Endodermal cell (in vitro differentiated cells): Measurements from ENCODE around the gene NDFIP1. TPM values are rescaled to one million over a fixed set of nuclear protein-coding genes. Genes with fewer than 3 reads are reported as not detected.

Experiments used
- DNase-seq: peaks from one replicate; pipeline ENCODE4 v3.0.0-alpha.2; 2017
- H3K27ac ChIP-seq: 2 replicates; pipeline ENCODE4 v1.5.1; 2013; ENCODE audit warnings: mild to moderate bottlenecking, low read depth, low read length, moderate library complexity
- H3K27me3 ChIP-seq: 2 replicates; pipeline ENCODE4 v1.6.1; 2013; ENCODE audit warnings: mild to moderate bottlenecking, low read length, moderate library complexity; ENCODE audit not compliant: insufficient read depth, control insufficient read depth, poor library complexity, severe bottlenecking
- H3K36me3 ChIP-seq: 2 replicates; pipeline ENCODE4 v1.7.0; 2013; ENCODE audit warnings: mild to moderate bottlenecking, low read length, moderate library complexity; ENCODE audit not compliant: control insufficient read depth, insufficient read depth
- H3K4me1 ChIP-seq: one replicate; pipeline ENCODE4 v1.7.0; 2013; ENCODE audit warnings: low read length; ENCODE audit not compliant: control insufficient read depth, insufficient read depth
- H3K4me3 ChIP-seq: 2 replicates; pipeline ENCODE4 v1.5.1; 2013; ENCODE audit warnings: mild to moderate bottlenecking, low read length, moderate library complexity
- H3K9ac ChIP-seq: 2 replicates; pipeline ENCODE4 v1.6.1; 2013; ENCODE audit warnings: mild to moderate bottlenecking, low read length, moderate library complexity; ENCODE audit not compliant: poor library complexity, severe bottlenecking; ENCODE audit errors: extremely low read depth
- H3K9me3 ChIP-seq: 2 replicates; pipeline ENCODE4 v1.6.1; 2013; ENCODE audit warnings: mild to moderate bottlenecking, low read length, moderate library complexity; ENCODE audit not compliant: control insufficient read depth
- H3K27ac Mint-ChIP-seq: 2 replicates; pipeline ENCODE4 v1.8.0; 2020; ENCODE audit warnings: mixed read lengths
- H3K27me3 Mint-ChIP-seq: 2 replicates; pipeline ENCODE4 v1.8.0; 2021; ENCODE audit warnings: mild to moderate bottlenecking, mixed read lengths; ENCODE audit not compliant: insufficient read depth
- H3K36me3 Mint-ChIP-seq: 2 replicates; pipeline ENCODE4 v1.8.0; 2020; ENCODE audit warnings: low read depth, mixed read lengths
- H3K4me1 Mint-ChIP-seq: 2 replicates; pipeline ENCODE4 v1.8.0; 2020; ENCODE audit warnings: mixed read lengths
- H3K4me3 Mint-ChIP-seq: 2 replicates; pipeline ENCODE4 v1.8.0; 2020; ENCODE audit warnings: mild to moderate bottlenecking, moderate library complexity, mixed read lengths
- H3K9me3 Mint-ChIP-seq: 2 replicates; pipeline ENCODE4 v1.8.0; 2020; ENCODE audit warnings: mild to moderate bottlenecking, mixed read lengths
- WGBS, 2 experiments: methylation state at CpG; one replicate each; pipeline versions ENCODE4 v1.1.5 to v1.1.7; 2013; ENCODE audit warnings: missing lambda C conversion rate in 2 of 2, mixed read lengths in 1 of 2; ENCODE audit not compliant: insufficient coverage in 1 of 2, insufficient read length in 1 of 2; 5-methylcytosine and 5-hydroxymethylcytosine counted together
- total RNA-seq, 2 donors: library from RNA; stranded (reverse); fragmentation: NEBNext Ultra II Directional in 1 of 2; extraction: Animal tissue kit (Norgen Biotek cat#: 25700) in 1 of 2; gene quantifications; 2 replicates in 1 of 2; 3 replicates in 1 of 2; pipeline ENCODE4 v1.2.1, GENCODE V29; 2021
- TF ChIP-seq, protein P1 (sequence below): fragments of 200-600 bp; sonication (generic); conservative IDR thresholded peaks from 2 replicates; pipeline ENCODE4 v1.5.0; 2021; ENCODE audit warnings: antibody characterized with exemption, mild to moderate bottlenecking

The NDFIP1 gene
- total RNA-seq, 2 donors from 2014 or later: 46.2 to 49.0 TPM

- no peak overlapping the region for H3K9ac ChIP-seq
- Mint-ChIP-seq H3K9me3 (peaks cover 13% of the 10 kb centered on the region), H3K4me1 (peaks cover 16% of the 10 kb centered on the region), H3K27ac (no peak overlapping the region), H3K36me3 (peaks cover 34% of the 10 kb centered on the region), H3K27me3 (no peaks in the 10 kb centered on the region), H3K4me3 (no peak overlapping the region)
- H3K9me3 ChIP-seq: peaks cover 10% of the 10 kb centered on the region
- DNase-seq: no peak
- no peak overlapping the region for H3K27ac ChIP-seq
- no peaks in the 10 kb centered on the region for H3K27me3 ChIP-seq
- H3K36me3 ChIP-seq: peaks cover 37% of the 10 kb centered on the region
- TF ChIP-seq, protein P1, sequence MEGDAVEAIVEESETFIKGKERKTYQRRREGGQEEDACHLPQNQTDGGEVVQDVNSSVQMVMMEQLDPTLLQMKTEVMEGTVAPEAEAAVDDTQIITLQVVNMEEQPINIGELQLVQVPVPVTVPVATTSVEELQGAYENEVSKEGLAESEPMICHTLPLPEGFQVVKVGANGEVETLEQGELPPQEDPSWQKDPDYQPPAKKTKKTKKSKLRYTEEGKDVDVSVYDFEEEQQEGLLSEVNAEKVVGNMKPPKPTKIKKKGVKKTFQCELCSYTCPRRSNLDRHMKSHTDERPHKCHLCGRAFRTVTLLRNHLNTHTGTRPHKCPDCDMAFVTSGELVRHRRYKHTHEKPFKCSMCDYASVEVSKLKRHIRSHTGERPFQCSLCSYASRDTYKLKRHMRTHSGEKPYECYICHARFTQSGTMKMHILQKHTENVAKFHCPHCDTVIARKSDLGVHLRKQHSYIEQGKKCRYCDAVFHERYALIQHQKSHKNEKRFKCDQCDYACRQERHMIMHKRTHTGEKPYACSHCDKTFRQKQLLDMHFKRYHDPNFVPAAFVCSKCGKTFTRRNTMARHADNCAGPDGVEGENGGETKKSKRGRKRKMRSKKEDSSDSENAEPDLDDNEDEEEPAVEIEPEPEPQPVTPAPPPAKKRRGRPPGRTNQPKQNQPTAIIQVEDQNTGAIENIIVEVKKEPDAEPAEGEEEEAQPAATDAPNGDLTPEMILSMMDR: no peak
- no peak overlapping the region for H3K4me3 ChIP-seq
- H3K4me1 ChIP-seq: peaks cover 5% of the 10 kb centered on the region
- 98 to 100% methylated on average over 2 to 3 of the region's 3 CpGs for WGBS, 2 experiments
Measured at GRCh38 chr5:142125378-142125777, 16.8 kb downstream of the NDFIP1 start.

GRCh38 chr5:142125963-142126362 lies 17.4 kb downstream of the NDFIP1 start:
- no peak overlapping the region for H3K4me3 Mint-ChIP-seq
- TF ChIP-seq, protein P1: no peak
- Histone ChIP-seq H3K4me3 (no peak overlapping the region), H3K27ac (no peak overlapping the region), H3K36me3 (peaks cover 31% of the 10 kb centered on the region), H3K9me3 (peaks cover 10% of the 10 kb centered on the region), H3K9ac (no peak overlapping the region), H3K27me3 (no peaks in the 10 kb centered on the region), H3K4me1 (peaks cover 5% of the 10 kb centered on the region)
- H3K4me1 Mint-ChIP-seq: peaks cover 13% of the 10 kb centered on the region
- peaks cover 13% of the 10 kb centered on the region for H3K9me3 Mint-ChIP-seq
- no peaks in the 10 kb centered on the region for H3K27me3 Mint-ChIP-seq
- no peak overlapping the region for H3K27ac Mint-ChIP-seq
- peaks cover 35% of the 10 kb centered on the region for H3K36me3 Mint-ChIP-seq
- DNase-seq: no peak

DNA sequence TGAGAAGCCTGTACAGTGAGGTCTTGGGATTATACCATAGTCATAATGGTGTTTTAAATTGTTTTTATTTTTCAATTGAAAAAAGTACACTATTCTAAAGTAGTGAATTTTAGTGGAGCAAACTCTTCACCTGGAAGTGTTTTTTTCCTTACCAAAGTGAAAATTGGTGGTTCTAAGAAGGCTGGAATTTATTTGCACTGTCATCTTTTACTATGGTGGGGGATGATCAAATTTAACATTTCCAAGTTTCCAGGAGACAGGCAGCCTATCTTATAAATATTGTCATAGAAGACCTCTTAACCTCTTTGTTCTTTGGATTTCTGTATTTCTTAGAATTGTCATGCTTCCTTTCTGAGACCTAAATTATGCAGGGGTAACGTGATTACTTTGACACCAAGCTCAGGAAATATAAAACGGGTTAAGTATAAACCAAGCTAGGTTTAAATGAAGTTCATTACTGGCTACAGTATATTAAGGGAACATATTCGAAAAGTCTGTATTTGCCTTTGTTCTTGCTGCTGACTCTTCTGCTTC lies 20.2 kb downstream of the NDFIP1 start:
- no peak overlapping the region for H3K27ac Mint-ChIP-seq
- H3K27me3 Mint-ChIP-seq: no peaks in the 10 kb centered on the region
- Histone ChIP-seq H3K4me3 (no peak overlapping the region), H3K9ac (no peak overlapping the region), H3K27ac (no peak overlapping the region), H3K36me3 (peaks cover 32% of the 10 kb centered on the region), H3K27me3 (no peaks in the 10 kb centered on the region), H3K9me3 (peaks cover 10% of the 10 kb centered on the region), H3K4me1 (peaks cover 5% of the 10 kb centered on the region)
- H3K36me3 Mint-ChIP-seq: peaks cover 20% of the 10 kb centered on the region
- H3K9me3 Mint-ChIP-seq: peaks cover 13% of the 10 kb centered on the region
- TF ChIP-seq, protein P1: no peak
- no peak for DNase-seq
- H3K4me1 Mint-ChIP-seq: peaks cover 13% of the 10 kb centered on the region
- H3K4me3 Mint-ChIP-seq: no peak overlapping the region
- 70 to 88% methylated on average over 3 of the region's 3 CpGs for WGBS, 2 experiments
